Adrenal gland (tissue), 12 donors: Measurements from ENCODE around the gene ZNF74. TPM values are rescaled to one million over a fixed set of nuclear protein-coding genes. Genes with fewer than 3 reads are reported as not detected.
A peak's percentile ranks its signal among the peaks of the same experiment; 100 is the strongest.

Source experiments
- DNase-seq, 7 donors: peaks; one replicate each; pipeline ENCODE4 v3.0.0-alpha.2; 2019 to 2020
- H3K27ac ChIP-seq, 5 donors: fragments of 200-600 bp; sonication (generic) in 4 of 5; 1 replicate in 3 of 5; 2 replicates in 2 of 5; pipeline versions ENCODE4 v1.5.1 to v1.8.0; 2016 to 2020; ENCODE audit warnings: mild to moderate bottlenecking in 1 of 5
- H3K27me3 ChIP-seq: fragments of 200-600 bp; 2 replicates; pipeline ENCODE4 v1.8.0; 2021
- H3K36me3 ChIP-seq, 2 donors: fragments of 200-600 bp; replicated peaks in 1 of 2; 1 replicate in 1 of 2; 2 replicates in 1 of 2; pipeline versions ENCODE4 v1.5.1 to v1.8.0; 2018 to 2022
- H3K4me1 ChIP-seq, 2 donors: fragments of 200-600 bp; replicated peaks in 1 of 2; 1 replicate in 1 of 2; 2 replicates in 1 of 2; pipeline versions ENCODE4 v1.5.1 to v1.8.0; 2018 to 2021
- H3K4me3 ChIP-seq, 4 donors: fragments of 200-600 bp; sonication (generic) in 3 of 4; one replicate each; pipeline ENCODE4 v1.5.1; 2016 to 2018
- H3K9me3 ChIP-seq, 3 donors: fragments of 200-600 bp; sonication (generic) in 1 of 3; replicated peaks in 1 of 3; 1 replicate in 2 of 3; 2 replicates in 1 of 3; pipeline versions ENCODE4 v1.5.1 to v1.8.0; 2016 to 2021
- CTCF ChIP-seq, 6 experiments: fragments of 450-650 bp in 4 of 6; fragments of 200-600 bp in 2 of 6; sonication (generic) in 1 of 6; IDR thresholded peaks; 1 replicate in 5 of 6; 2 replicates in 1 of 6; pipeline versions ENCODE4 v1.5.1 to v1.8.0; 2016 to 2021; ENCODE audit warnings: antibody characterized with exemption in 6 of 6, mild to moderate bottlenecking in 2 of 6, moderate library complexity in 1 of 6
- POLR2A ChIP-seq, 2 donors: fragments of 450-650 bp; IDR thresholded peaks; one replicate each; pipeline ENCODE4 v1.6.1; 2017; ENCODE audit warnings: antibody characterized with exemption in 2 of 2, mild to moderate bottlenecking in 2 of 2, moderate library complexity in 1 of 2
- WGBS, 4 donors: extraction: QIAGEN DNeasy Blood & Tissue Kit in 2 of 4; methylation state at CpG; one replicate each; pipeline versions ENCODE4 v1.1.5 to v1.1.7; 2013 to 2017; 5-methylcytosine and 5-hydroxymethylcytosine counted together
- intact Hi-C, 2 donors: fragments of 100-400 bp; cut with DNase I; formaldehyde crosslinking; loops; one replicate each; pipeline versions ENCODE4 v1.14.1 to v1.15.0; 2022 to 2023
- polyA plus RNA-seq, 3 donors: library from polyadenylated mRNA; stranded (reverse); fragments of 200-250 nt in 2 of 3; fragments of 350-450 nt in 1 of 3; fragmentation: Illumina TruSeq in 1 of 3; extraction: RNeasy Lipid Tissue Mini Kit (QIAGEN cat#74804) in 1 of 3; gene quantifications; one replicate each; pipeline ENCODE4 v1.2.3, GENCODE V29; 2013 to 2014
- total RNA-seq, 9 donors: library from RNA; depleted of rRNA in 4 of 9; stranded (reverse); fragments of >200 nt in 4 of 9; fragments of 120-200 nt in 1 of 9; fragmentation: NEBNext Ultra II Directional in 1 of 9; extraction: Animal tissue kit (Norgen Biotek cat#: 25700) in 1 of 9; gene quantifications; one replicate each; pipeline versions ENCODE4 v1.1.0 to v1.2.4, GENCODE V29; 2013 to 2023
- donor health status: healthy with polysubstance abuse.
- donor health status: Bipolar disorder and iron deficiency.
- donor health status: DM: yes; HTN: yes; CAD: no.
- donor health status: DM: no; HTN: no; CAD: no.
- donor health status: DM: no; HTN: no; CAD: no.
- donor health status: DM: yes; HTN: yes; CAD: no.

The ZNF74 gene
- total and polyA plus RNA-seq, 12 donors = 4.4 to 28.9 (median 9.5) TPM

DNA sequence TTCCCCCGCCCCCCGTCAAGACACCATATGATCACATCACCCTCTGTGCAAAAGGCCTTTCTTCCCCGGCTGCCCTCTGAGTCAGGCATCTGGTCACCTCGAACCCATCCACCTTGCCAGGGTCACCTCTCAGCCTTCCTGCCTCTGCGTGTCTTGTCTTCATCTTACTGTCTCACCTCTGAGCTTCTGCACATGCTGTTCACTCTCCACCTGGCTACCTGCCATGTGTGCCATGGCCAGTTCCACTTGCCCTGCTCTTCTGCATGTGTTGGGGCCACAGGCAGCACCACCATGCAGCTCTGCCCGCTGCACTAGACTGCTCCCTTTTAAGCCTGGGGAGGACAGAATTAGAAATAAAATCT lies 9.8 kb downstream of the ZNF74 start:
- TF ChIP-seq CTCF (IDR thresholded peaks at IDR 0.05) = no peak
- TF ChIP-seq POLR2A (IDR thresholded peaks at IDR 0.05) = no peak

GRCh38 chr22:20404881-20405280 lies 10.9 kb downstream of the ZNF74 start:
- H3K27me3 ChIP-seq = no peaks in the 10 kb centered on the region
- no peaks in the 10 kb centered on the region for H3K4me1 ChIP-seq
- no peak for TF ChIP-seq CTCF (IDR thresholded peaks at IDR 0.05)
- no peak for TF ChIP-seq POLR2A (IDR thresholded peaks at IDR 0.05)
- 94 to 96% (median 95%) methylated on average over 18 of the region's 18 CpGs for WGBS, 4 donors
- intact Hi-C loops = no loop called here
- H3K9me3 ChIP-seq = no peaks in the 10 kb centered on the region
- DNase-seq = peak in 1 of 7 donors; percentile 15
- H3K27ac ChIP-seq = no peak overlapping the region
- H3K4me3 ChIP-seq = no peak overlapping the region
- H3K36me3 ChIP-seq = peaks cover 0 to 18% of the 10 kb centered on the region in 2 donors

More for the DNA sequence above, 9.8 kb downstream of the ZNF74 start:
- H3K27me3 ChIP-seq = no peaks in the 10 kb centered on the region
- intact Hi-C loops = no loop called here
- peaks cover 0 to 18% of the 10 kb centered on the region in 2 donors for H3K36me3 ChIP-seq
- peak in 1 of 7 donors; percentile 34 for DNase-seq
- H3K9me3 ChIP-seq = no peaks in the 10 kb centered on the region
- 95 to 98% (median 98%) methylated on average over 6 of the region's 6 CpGs for WGBS, 4 donors
- no peak overlapping the region for H3K27ac ChIP-seq
- H3K4me1 ChIP-seq = no peaks in the 10 kb centered on the region
- no peak overlapping the region for H3K4me3 ChIP-seq

DNA sequence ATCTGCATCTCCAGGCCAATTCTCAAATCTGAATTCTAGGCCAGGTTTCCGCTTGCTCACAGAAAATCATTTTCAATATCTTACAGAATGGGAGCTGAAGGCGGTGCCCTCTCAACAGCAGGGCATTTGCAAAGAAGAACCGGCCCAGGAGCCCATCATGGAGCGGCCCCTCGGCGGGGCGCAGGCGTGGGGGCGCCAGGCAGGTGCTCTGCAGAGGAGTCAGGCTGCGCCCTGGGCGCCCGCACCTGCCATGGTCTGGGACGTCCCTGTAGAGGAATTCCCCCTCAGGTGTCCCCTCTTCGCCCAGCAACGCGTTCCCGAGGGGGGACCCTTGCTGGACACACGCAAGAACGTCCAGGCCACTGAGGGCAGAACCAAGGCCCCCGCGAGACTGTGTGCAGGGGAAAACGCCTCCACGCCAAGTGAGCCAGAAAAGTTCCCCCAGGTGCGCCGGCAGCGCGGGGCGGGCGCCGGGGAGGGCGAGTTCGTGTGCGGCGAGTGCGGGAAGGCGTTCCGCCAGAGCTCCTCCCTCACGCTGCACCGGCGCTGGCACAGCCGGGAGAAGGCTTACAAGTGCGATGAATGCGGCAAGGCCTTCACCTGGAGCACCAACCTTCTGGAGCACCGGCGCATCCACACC lies 11.5 kb downstream of the ZNF74 start:
- TF ChIP-seq POLR2A (IDR thresholded peaks at IDR 0.05) (no peak), CTCF (IDR thresholded peaks at IDR 0.05) (no peak)
- Histone ChIP-seq H3K9me3 (no peaks in the 10 kb centered on the region), H3K27me3 (no peaks in the 10 kb centered on the region), H3K4me3 (no peak overlapping the region), H3K36me3 (peaks cover 0 to 18% of the 10 kb centered on the region in 2 donors), H3K27ac (no peak overlapping the region), H3K4me1 (no peaks in the 10 kb centered on the region)
- intact Hi-C loops = no loop called here
- 96 to 97% (median 97%) methylated on average over 35 to 45 of the region's 45 CpGs for WGBS, 4 donors
- DNase-seq = peak in 1 of 7 donors; percentile 28

- H3K27me3 ChIP-seq = no peaks in the 10 kb centered on the region
- H3K4me1 ChIP-seq = no peaks in the 10 kb centered on the region
- 96 to 98% (median 97%) methylated on average over 52 to 62 of the region's 62 CpGs for WGBS, 4 donors
- H3K9me3 ChIP-seq = no peaks in the 10 kb centered on the region
- intact Hi-C loops = no loop called here
- DNase-seq = peak in 1 of 7 donors; percentile 42
- H3K27ac ChIP-seq = no peak overlapping the region
- H3K4me3 ChIP-seq = no peak overlapping the region
- peaks cover 0 to 18% of the 10 kb centered on the region in 2 donors for H3K36me3 ChIP-seq
- TF ChIP-seq CTCF (IDR thresholded peaks at IDR 0.05) = no peak
- no peak for TF ChIP-seq POLR2A (IDR thresholded peaks at IDR 0.05)
These were observed 12.2 kb downstream of the ZNF74 start for GRCh38 chr22:20405931-20406685.
